Renal cortex interstitium (tissue), 3 donors: ENCODE data around the gene CRYGB. TPM values are rescaled to one million over a fixed set of nuclear protein-coding genes. Genes with fewer than 3 reads are reported as not detected.

ENCODE experiments used
- polyA plus RNA-seq, 3 donors: library from polyadenylated mRNA; unstranded; fragments of 120-200 nt; gene quantifications; one replicate each; pipeline ENCODE4 v1.2.1, GENCODE V29; 2013; ENCODE audit not compliant: insufficient read length in 3 of 3

CRYGB gene
- polyA plus RNA-seq, 3 donors: not detected

Other genes starting within 250 kb of the CRYGB start
- 10 to 100 TPM; 12.4 to 15.3 (median 13.9) TPM for gene PLEKHM3, start 120.6 kb downstream of the CRYGB start, polyA plus RNA-seq
- gene CRYGD, start 21.6 kb downstream of the CRYGB start, polyA plus RNA-seq: under 1 TPM in 2 of 3 donors, not detected in 1; 0.31 to 0.59 TPM
- not detected for gene CRYGC, start 16.3 kb downstream of the CRYGB start, polyA plus RNA-seq
- not detected for gene CRYGA, start 17.4 kb upstream of the CRYGB start, polyA plus RNA-seq
- under 1 TPM; 0.23 to 0.32 (median 0.25) TPM for gene C2orf80, start 43.9 kb upstream of the CRYGB start, polyA plus RNA-seq
- 100 to 1,000 TPM in 1 of 3 donors, 10 to 100 TPM in 2; 84.5 to 107 (median 94.1) TPM for gene IDH1, start 108.9 kb upstream of the CRYGB start, polyA plus RNA-seq
- gene PIKFYVE, start 120.1 kb upstream of the CRYGB start, polyA plus RNA-seq: 10 to 100 TPM; 24.1 to 28.1 (median 27.4) TPM